WTC11 (cell line): ENCODE measurements around the gene OAT. TPM values are rescaled to one million over a fixed set of nuclear protein-coding genes. Genes with fewer than 3 reads are reported as not detected.
A peak's percentile ranks its signal among the peaks of the same experiment; 100 is the strongest.

Experiments
- ATAC-seq: fragments of 200-7000 bp; cut with Tn5 transposase; 2 replicates; pipeline ENCODE4 v1.10.0; 2021; ENCODE audit warnings: mild to moderate bottlenecking, moderate library complexity
- CTCF ChIA-PET: fragments of 300-600 bp; sonication (Branson Sonifier 250); formaldehyde crosslinking; loops from one replicate; lab custom pipeline; 2021; ENCODE audit warnings: antibody characterized with exemption; lab: Charles Lee
- POLR2A ChIA-PET: fragments of 350-600 bp; sonication (Branson Sonifier 250); formaldehyde crosslinking; loops from one replicate; lab custom pipeline; 2021; ENCODE audit warnings: antibody characterized with exemption; lab: Charles Lee
- DNase-seq: peaks from one replicate; pipeline ENCODE4 v3.0.0; 2021; ENCODE audit warnings: low spot score
- H3K27ac Mint-ChIP-seq: 2 replicates; pipeline ENCODE4 v1.8.0; 2021; ENCODE audit warnings: mixed read lengths
- H3K27me3 Mint-ChIP-seq: 2 replicates; pipeline ENCODE4 v1.8.0; 2021; ENCODE audit warnings: low read depth, mild to moderate bottlenecking, moderate library complexity, mixed read lengths
- H3K36me3 Mint-ChIP-seq: 2 replicates; pipeline ENCODE4 v1.8.0; 2021; ENCODE audit warnings: mixed read lengths
- H3K4me1 Mint-ChIP-seq: 2 replicates; pipeline ENCODE4 v1.8.0; 2022; ENCODE audit warnings: mixed read lengths
- H3K4me3 Mint-ChIP-seq: 2 replicates; pipeline ENCODE4 v1.8.0; 2021; ENCODE audit warnings: mild to moderate bottlenecking, moderate library complexity, mixed read lengths
- H3K9me3 Mint-ChIP-seq: 2 replicates; pipeline ENCODE4 v1.8.0; 2021; ENCODE audit warnings: mixed read lengths
- ATF1 ChIP-seq: sonication (generic); formaldehyde crosslinking; IDR thresholded peaks from 2 replicates; pipeline ENCODE4 v1.8.1; 2023; ENCODE audit warnings: mild to moderate bottlenecking, moderate library complexity, missing genetic modification reagents
- CBFB ChIP-seq: sonication (generic); formaldehyde crosslinking; IDR thresholded peaks from 2 replicates; pipeline ENCODE4 v1.8.1; 2022; ENCODE audit warnings: mild to moderate bottlenecking, low read depth, missing genetic modification reagents
- E2F4 ChIP-seq: sonication (generic); formaldehyde crosslinking; IDR thresholded peaks from 2 replicates; pipeline ENCODE4 v1.8.1; 2022; ENCODE audit warnings: low read depth, mild to moderate bottlenecking, moderate library complexity, missing genetic modification reagents, borderline replicate concordance
- FOXK1 ChIP-seq: sonication (generic); formaldehyde crosslinking; IDR thresholded peaks from 2 replicates; pipeline ENCODE4 v1.8.0; 2022; ENCODE audit warnings: mild to moderate bottlenecking, moderate library complexity, missing genetic modification reagents
- GTF2I ChIP-seq: fragments of 250-450 bp; sonication (Bioruptor Pico); conservative IDR thresholded peaks from 2 replicates; pipeline ENCODE4 v1.4.0; 2021; ENCODE audit warnings: mild to moderate bottlenecking
- NFATC4 ChIP-seq: fragments of 250-450 bp; sonication (Bioruptor Pico); IDR thresholded peaks from 2 replicates; pipeline ENCODE4 v1.9.0; 2021; ENCODE audit warnings: mild to moderate bottlenecking
- NFYB ChIP-seq: sonication (generic); formaldehyde crosslinking; conservative IDR thresholded peaks from 2 replicates; pipeline ENCODE4 v1.8.0; 2022; ENCODE audit warnings: low read depth, missing genetic modification reagents
- NR2C2 ChIP-seq: sonication (generic); formaldehyde crosslinking; IDR thresholded peaks from 2 replicates; pipeline ENCODE4 v1.8.0; 2022; ENCODE audit warnings: mild to moderate bottlenecking, missing genetic modification reagents
- NR3C1 ChIP-seq: sonication (generic); formaldehyde crosslinking; conservative IDR thresholded peaks from 2 replicates; pipeline ENCODE4 v1.8.1; 2023; ENCODE audit warnings: low read depth, mild to moderate bottlenecking, missing genetic modification reagents
- PREB ChIP-seq: sonication (generic); formaldehyde crosslinking; IDR thresholded peaks from 2 replicates; pipeline ENCODE4 v1.8.1; 2022; ENCODE audit warnings: mild to moderate bottlenecking, missing genetic modification reagents, moderate library complexity, borderline replicate concordance
- PRRX2 ChIP-seq: fragments of 250-450 bp; sonication (Bioruptor Pico); IDR thresholded peaks from 2 replicates; pipeline ENCODE4 v1.8.0; 2021; ENCODE audit warnings: mild to moderate bottlenecking
- RELA ChIP-seq: sonication (generic); formaldehyde crosslinking; IDR thresholded peaks from 2 replicates; pipeline ENCODE4 v1.8.1; 2022; ENCODE audit warnings: missing genetic modification reagents, mild to moderate bottlenecking, borderline replicate concordance
- SP1 ChIP-seq: sonication (generic); formaldehyde crosslinking; conservative IDR thresholded peaks from 2 replicates; pipeline ENCODE4 v1.8.1; 2022; ENCODE audit warnings: missing genetic modification reagents
- STAT6 ChIP-seq: sonication (generic); formaldehyde crosslinking; conservative IDR thresholded peaks from 2 replicates; pipeline ENCODE4 v1.8.1; 2023; ENCODE audit warnings: mild to moderate bottlenecking, low read depth, missing genetic modification reagents, moderate library complexity
- ZMAT4 ChIP-seq: fragments of 250-450 bp; sonication (Bioruptor Pico); IDR thresholded peaks from 2 replicates; pipeline ENCODE4 v1.9.0; 2021; ENCODE audit warnings: mild to moderate bottlenecking
- ZNF121 ChIP-seq: sonication (generic); formaldehyde crosslinking; IDR thresholded peaks from 2 replicates; pipeline ENCODE4 v1.8.0; 2023; ENCODE audit warnings: missing genetic modification reagents
- total RNA-seq: library from RNA; stranded (reverse); gene quantifications from 3 replicates; pipeline ENCODE4 v1.2.3, GENCODE V29; 2021
- TF ChIP-seq, protein P1 (sequence below): sonication (generic); formaldehyde crosslinking; IDR thresholded peaks from 2 replicates; pipeline ENCODE4 v1.8.0; 2022; ENCODE audit warnings: missing genetic modification reagents
- TF ChIP-seq, protein P2 (sequence below): sonication (generic); formaldehyde crosslinking; IDR thresholded peaks from 2 replicates; pipeline ENCODE4 v1.8.1; 2022; ENCODE audit warnings: low read depth, missing genetic modification reagents, borderline replicate concordance
- TF ChIP-seq, protein P3 (sequence below): sonication (generic); formaldehyde crosslinking; IDR thresholded peaks from 2 replicates; pipeline ENCODE4 v1.8.1; 2023; ENCODE audit warnings: mild to moderate bottlenecking, missing genetic modification reagents, moderate library complexity
- TF ChIP-seq, protein P4 (sequence below): fragments of 250-450 bp; sonication (Bioruptor Pico); IDR thresholded peaks from 2 replicates; pipeline ENCODE4 v1.8.0; 2021; ENCODE audit warnings: mild to moderate bottlenecking

Gene OAT
- total RNA-seq, 1 experiment from 2014 or later: 117 TPM

- ATAC-seq (no peak), DNase-seq (no peak)
- POLR2A ChIA-PET: no interaction called here
- TF ChIP-seq RELA (CRISPR knock-in tag) (no peak), GTF2I (0 out of 2 replicates have a peak, but pooled peaks have one; percentile 50), ZNF121 (CRISPR knock-in tag) (peak; percentile 72)
- peaks cover 5% of the 10 kb centered on the region for H3K27me3 Mint-ChIP-seq
- CTCF ChIA-PET: interaction anchor here (1.2 to 3.0 kb wide), 7 partner anchors 10 to 468 kb away, joined by 3 to 32 read pairs (median 5); partner anchors contain the start of gene NKX1-2
- 0 out of 2 replicates have a peak, but pooled peaks cover 2% of the 10 kb centered on the region for H3K36me3 Mint-ChIP-seq
- H3K4me1 Mint-ChIP-seq: peaks cover 52% of the 10 kb centered on the region
- H3K27ac Mint-ChIP-seq: peak overlapping the region; percentile 85
- H3K9me3 Mint-ChIP-seq: no peaks in the 10 kb centered on the region
- peak overlapping the region; percentile 86 for H3K4me3 Mint-ChIP-seq
These were observed 43.6 kb upstream of the OAT start for GRCh38 chr10:124462348-124462695.

- CTCF ChIA-PET: interaction anchor here (0.6 to 3.0 kb wide), 22 partner anchors 10 to 467 kb away, joined by 3 to 32 read pairs (median 4); partner anchors contain the start of genes NKX1-2 and OAT
- H3K27me3 Mint-ChIP-seq: peaks cover 5% of the 10 kb centered on the region
- ATAC-seq: peak; percentile 83
- no peaks in the 10 kb centered on the region for H3K9me3 Mint-ChIP-seq
- H3K36me3 Mint-ChIP-seq: 0 out of 2 replicates have a peak, but pooled peaks cover 2% of the 10 kb centered on the region
- POLR2A ChIA-PET: interaction anchor here (0.9 kb wide), 1 partner anchor 13 kb away, joined by 3 read pairs; no protein-coding TSS in a partner anchor
- DNase-seq: peak; percentile 81
- peaks cover 51% of the 10 kb centered on the region for H3K4me1 Mint-ChIP-seq
- H3K4me3 Mint-ChIP-seq: peak within 1 kb of the TSS; percentile 86
- H3K27ac Mint-ChIP-seq: peak within 1 kb of the TSS; percentile 96
- TF ChIP-seq CBFB (CRISPR knock-in tag) (peak; percentile 62; the same call in 1 of the 2 replicates), RELA (CRISPR knock-in tag) (no peak), E2F4 (CRISPR knock-in tag) (no peak), NR3C1 (CRISPR knock-in tag) (no peak), ZMAT4 (no peak), NR2C2 (CRISPR knock-in tag) (no peak), FOXK1 (CRISPR knock-in tag) (0 out of 2 replicates have a peak, but pooled peaks have one; percentile 60), SP1 (peak; percentile 78), STAT6 (CRISPR knock-in tag) (no peak), PRRX2 (CRISPR knock-in tag) (no peak), ATF1 (no peak), NFATC4 (CRISPR knock-in tag) (no peak), PREB (CRISPR knock-in tag) (no peak), NFYB (CRISPR knock-in tag) (no peak)
- TF ChIP-seq, protein P1, sequence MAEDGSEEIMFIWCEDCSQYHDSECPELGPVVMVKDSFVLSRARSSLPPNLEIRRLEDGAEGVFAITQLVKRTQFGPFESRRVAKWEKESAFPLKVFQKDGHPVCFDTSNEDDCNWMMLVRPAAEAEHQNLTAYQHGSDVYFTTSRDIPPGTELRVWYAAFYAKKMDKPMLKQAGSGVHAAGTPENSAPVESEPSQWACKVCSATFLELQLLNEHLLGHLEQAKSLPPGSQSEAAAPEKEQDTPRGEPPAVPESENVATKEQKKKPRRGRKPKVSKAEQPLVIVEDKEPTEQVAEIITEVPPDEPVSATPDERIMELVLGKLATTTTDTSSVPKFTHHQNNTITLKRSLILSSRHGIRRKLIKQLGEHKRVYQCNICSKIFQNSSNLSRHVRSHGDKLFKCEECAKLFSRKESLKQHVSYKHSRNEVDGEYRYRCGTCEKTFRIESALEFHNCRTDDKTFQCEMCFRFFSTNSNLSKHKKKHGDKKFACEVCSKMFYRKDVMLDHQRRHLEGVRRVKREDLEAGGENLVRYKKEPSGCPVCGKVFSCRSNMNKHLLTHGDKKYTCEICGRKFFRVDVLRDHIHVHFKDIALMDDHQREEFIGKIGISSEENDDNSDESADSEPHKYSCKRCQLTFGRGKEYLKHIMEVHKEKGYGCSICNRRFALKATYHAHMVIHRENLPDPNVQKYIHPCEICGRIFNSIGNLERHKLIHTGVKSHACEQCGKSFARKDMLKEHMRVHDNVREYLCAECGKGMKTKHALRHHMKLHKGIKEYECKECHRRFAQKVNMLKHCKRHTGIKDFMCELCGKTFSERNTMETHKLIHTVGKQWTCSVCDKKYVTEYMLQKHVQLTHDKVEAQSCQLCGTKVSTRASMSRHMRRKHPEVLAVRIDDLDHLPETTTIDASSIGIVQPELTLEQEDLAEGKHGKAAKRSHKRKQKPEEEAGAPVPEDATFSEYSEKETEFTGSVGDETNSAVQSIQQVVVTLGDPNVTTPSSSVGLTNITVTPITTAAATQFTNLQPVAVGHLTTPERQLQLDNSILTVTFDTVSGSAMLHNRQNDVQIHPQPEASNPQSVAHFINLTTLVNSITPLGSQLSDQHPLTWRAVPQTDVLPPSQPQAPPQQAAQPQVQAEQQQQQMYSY (CRISPR knock-in tag): peak; percentile 60
- TF ChIP-seq, protein P2, sequence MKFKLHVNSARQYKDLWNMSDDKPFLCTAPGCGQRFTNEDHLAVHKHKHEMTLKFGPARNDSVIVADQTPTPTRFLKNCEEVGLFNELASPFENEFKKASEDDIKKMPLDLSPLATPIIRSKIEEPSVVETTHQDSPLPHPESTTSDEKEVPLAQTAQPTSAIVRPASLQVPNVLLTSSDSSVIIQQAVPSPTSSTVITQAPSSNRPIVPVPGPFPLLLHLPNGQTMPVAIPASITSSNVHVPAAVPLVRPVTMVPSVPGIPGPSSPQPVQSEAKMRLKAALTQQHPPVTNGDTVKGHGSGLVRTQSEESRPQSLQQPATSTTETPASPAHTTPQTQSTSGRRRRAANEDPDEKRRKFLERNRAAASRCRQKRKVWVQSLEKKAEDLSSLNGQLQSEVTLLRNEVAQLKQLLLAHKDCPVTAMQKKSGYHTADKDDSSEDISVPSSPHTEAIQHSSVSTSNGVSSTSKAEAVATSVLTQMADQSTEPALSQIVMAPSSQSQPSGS (CRISPR knock-in tag): no peak
- TF ChIP-seq, protein P3, sequence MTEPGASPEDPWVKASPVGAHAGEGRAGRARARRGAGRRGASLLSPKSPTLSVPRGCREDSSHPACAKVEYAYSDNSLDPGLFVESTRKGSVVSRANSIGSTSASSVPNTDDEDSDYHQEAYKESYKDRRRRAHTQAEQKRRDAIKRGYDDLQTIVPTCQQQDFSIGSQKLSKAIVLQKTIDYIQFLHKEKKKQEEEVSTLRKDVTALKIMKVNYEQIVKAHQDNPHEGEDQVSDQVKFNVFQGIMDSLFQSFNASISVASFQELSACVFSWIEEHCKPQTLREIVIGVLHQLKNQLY (CRISPR knock-in tag): no peak
- TF ChIP-seq, protein P4, sequence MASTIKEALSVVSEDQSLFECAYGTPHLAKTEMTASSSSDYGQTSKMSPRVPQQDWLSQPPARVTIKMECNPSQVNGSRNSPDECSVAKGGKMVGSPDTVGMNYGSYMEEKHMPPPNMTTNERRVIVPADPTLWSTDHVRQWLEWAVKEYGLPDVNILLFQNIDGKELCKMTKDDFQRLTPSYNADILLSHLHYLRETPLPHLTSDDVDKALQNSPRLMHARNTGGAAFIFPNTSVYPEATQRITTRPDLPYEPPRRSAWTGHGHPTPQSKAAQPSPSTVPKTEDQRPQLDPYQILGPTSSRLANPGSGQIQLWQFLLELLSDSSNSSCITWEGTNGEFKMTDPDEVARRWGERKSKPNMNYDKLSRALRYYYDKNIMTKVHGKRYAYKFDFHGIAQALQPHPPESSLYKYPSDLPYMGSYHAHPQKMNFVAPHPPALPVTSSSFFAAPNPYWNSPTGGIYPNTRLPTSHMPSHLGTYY (CRISPR knock-in tag): no peak
These were observed 43.1 kb upstream of the OAT start, which contains the start of gene LHPP for GRCh38 chr10:124461642-124462347. Gene LHPP, plus strand, starts transcription at chr10:124461823. Its CDS starts 40 bp downstream, at chr10:124461863.
